NOMO-1 treated with DMSO at 0.1 percent for 48 hours (cell line): Measurements from ENCODE around the gene MTLN.
"Not testable (repeated sequence)": the region's sequence is repeated elsewhere in the genome, so short reads cannot be mapped to it uniquely, and the experiment has no call there.

Experiments
- DNase-seq: peaks from one replicate; lab custom pipeline; 2025; ENCODE audit not compliant: unreplicated experiment; lab: John Stamatoyannopoulos, UW

MTLN gene

GRCh38 chr2:110204408-110205385, 7.7 kb downstream of the MTLN start, which contains the start of gene NPHP1:
Gene NPHP1, minus strand, starts transcription at chr2:110205013. Its CDS starts 45 bp downstream, at chr2:110204968.
- DNase-seq: peak; percentile 52

GRCh38 chr2:110198016-110198415, 14.3 kb downstream of the MTLN start:
- DNase-seq: no peak

GRCh38 chr2:110197452-110197851, 14.9 kb downstream of the MTLN start:
- DNase-seq: no peak

DNA sequence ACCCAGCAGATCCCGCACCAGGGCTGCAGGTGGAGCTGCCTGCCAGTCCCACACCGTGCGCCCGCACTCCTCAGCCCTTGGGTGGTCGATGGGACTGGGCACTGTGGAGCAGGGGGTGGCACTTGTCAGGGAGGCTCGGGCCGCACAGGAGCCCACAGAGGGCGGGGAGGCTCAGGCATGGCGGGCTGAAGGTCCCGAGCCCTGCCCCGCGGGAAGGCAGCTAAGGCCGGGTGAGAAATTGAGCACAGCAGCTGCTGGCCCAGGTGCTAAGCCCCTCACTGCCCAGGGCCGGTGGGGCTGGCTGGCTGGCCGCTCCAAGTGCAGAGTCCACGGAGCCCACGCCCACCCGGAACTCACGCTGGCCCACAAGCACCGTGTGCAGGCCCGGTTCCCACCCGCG, 22.2 kb downstream of the MTLN start:
- DNase-seq: not testable (repeated sequence)

GRCh38 chr2:110182449-110182848, 29.9 kb downstream of the MTLN start:
- no peak for DNase-seq

DNA sequence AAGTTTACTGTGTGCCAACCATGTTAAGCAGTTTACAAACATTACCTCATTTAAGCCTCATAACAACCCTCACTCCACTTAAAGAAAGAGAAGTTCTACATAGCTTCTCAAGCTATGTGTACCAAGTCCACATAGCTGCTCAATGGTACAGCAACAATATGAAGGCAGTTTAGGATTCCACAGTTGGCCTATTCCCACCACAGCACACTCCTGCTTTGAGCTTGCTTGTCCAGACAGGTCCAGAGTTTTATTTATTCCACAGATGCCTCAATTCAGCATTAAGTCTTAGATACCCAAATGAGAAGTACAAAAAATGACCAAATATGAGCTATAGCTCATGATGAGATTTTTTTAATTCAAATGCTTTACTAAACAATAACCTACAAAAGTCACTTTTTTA, 32.3 kb downstream of the MTLN start:
- no peak for DNase-seq

- DNase-seq: peak; percentile 5
Measured at GRCh38 chr2:110173523-110173922, 38.8 kb downstream of the MTLN start.

DNA sequence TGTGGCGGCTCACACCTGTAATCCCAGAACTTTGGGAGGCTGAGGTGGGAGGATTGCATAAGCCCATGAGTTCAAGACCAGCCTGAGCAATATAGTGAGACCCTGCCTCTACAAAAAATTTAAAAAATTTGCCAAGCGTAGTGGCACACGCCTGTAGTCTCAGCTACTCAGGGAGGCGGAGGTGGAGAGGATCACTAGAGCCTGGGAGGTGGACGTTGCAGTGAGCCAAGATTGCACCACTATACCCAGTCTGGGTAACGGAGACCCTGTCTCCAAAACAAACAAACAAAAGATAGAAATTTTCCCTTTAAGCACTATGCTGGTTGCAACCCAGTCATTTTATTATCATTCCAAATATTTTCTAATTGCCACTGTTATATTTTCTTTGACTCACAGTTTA, 39.8 kb downstream of the MTLN start:
- no peak for DNase-seq

DNA sequence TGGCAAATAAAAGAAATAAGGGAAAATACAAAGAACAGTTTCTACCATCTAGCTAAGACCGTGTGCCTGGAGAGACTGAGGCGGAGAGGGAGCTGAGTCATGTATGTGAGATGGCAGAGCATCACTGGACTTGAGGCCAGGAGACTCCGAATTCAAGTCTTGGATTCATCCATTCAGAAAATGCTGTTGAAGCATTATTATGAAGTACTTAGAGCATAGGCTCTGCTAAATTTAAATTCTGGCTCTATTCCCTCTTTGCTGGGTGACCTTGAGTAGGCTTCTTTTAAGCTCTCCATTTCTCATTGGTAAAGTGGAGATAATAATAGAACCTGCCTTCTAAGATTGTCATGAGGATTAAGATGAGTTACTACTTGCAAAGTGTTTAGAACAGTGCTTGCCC, 42.2 kb downstream of the MTLN start:
- DNase-seq: no peak

DNA sequence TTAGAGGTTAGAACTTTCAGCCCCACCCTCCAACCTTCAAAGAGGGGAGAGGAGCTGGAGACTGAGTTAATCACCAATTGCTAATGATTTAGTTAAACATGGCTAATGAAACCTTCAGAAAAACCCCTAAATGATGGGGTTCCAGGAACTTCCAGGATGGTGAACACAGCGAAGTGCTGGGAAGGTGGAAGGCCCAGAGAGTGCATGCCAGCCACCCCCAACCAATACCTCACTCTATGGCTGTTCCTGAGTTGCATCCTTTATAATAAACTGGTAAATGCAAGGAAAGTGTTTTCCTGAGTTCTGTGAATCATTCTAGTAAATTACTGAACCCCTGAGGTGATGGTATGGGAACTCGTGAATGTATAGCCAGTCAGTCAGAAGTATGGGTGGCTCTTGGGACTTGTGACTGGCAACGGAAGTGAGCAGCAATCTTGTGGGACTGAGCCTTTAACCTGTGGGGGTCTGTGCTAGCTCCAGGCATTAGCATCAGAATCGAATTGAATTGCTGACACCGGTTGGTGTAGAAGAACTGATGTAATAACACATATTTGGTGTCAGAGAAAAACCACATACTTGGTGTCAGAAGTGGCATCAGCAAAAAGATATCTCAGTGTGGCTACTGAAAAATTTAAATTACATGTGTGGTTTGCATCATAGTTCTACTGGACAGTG, 44.9 kb downstream of the MTLN start:
- DNase-seq: no peak

DNA sequence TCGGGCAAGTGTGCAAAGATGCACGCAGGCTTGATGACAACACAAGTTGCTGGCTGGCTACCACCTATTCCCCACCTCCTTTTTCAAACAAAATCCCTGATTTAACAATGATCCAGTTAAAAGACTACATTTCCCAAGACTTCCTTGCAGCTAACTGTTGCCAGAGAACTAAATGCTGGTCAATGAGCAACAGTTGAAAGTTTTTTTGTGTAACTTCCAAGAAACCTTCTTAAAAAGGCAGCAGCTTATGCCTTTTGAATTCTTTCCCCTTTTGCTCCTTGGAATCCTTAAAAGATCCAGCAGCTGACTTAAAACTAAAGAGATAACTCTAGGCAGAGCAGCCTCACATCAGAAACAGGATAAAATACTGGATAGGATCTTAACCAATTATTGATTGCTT, 46.1 kb downstream of the MTLN start:
- no peak for DNase-seq
